ENCODE data around the gene PLCL1. TPM values are rescaled to one million over a fixed set of nuclear protein-coding genes. Genes with fewer than 3 reads are reported as not detected.

PLCL1 gene
- total RNA-seq, 3 donors from 2014 or later, result 1.6 to 10.6 (median 2.0) TPM

GRCh38 chr2:197952540-197953202 lies 148.3 kb downstream of the PLCL1 start:
- no peak overlapping the region for H3K4me3 ChIP-seq
- no peaks in the 10 kb centered on the region for H3K4me1 ChIP-seq (ENCODE audit: low read depth)
- intact Hi-C loops (cut with DNase I, micrococcal nuclease), result no loop called here
- H3K9me3 ChIP-seq, result no peaks in the 10 kb centered on the region
- DNase-seq, result no peak
- no peak for ATAC-seq
- no peaks in the 10 kb centered on the region for H3K36me3 ChIP-seq (ENCODE audit: low read depth)
- no peak for TF ChIP-seq CTCF (IDR thresholded peaks at IDR 0.05)

DNA sequence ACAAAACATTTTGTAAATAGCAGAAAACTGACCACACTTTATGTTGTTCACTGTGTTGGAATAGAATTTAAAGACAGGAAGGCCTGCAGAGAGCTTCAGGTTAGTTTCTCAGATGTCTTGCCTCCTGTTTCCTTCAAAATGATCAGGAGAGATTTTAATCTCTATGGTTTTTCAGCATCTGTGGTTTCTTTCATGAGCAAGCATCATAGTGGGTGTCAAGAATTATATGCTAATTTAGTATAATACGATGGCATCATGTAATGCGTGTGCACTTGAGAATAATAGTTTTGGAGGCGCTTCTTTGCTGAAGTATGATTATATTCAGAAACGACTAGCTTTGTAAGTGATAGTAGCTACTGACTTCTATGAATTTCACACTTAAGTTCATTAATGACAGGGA lies 149.9 kb downstream of the PLCL1 start:
- no peak for DNase-seq
- no peaks in the 10 kb centered on the region for H3K4me1 ChIP-seq (ENCODE audit: low read depth)
- intact Hi-C loops (cut with DNase I, micrococcal nuclease), result no loop called here
- no peak overlapping the region for H3K4me3 ChIP-seq
- H3K9me3 ChIP-seq, result no peaks in the 10 kb centered on the region
- no peak for TF ChIP-seq CTCF (IDR thresholded peaks at IDR 0.05)
- ATAC-seq, result no peak
- H3K36me3 ChIP-seq (ENCODE audit: low read depth), result no peaks in the 10 kb centered on the region

DNA sequence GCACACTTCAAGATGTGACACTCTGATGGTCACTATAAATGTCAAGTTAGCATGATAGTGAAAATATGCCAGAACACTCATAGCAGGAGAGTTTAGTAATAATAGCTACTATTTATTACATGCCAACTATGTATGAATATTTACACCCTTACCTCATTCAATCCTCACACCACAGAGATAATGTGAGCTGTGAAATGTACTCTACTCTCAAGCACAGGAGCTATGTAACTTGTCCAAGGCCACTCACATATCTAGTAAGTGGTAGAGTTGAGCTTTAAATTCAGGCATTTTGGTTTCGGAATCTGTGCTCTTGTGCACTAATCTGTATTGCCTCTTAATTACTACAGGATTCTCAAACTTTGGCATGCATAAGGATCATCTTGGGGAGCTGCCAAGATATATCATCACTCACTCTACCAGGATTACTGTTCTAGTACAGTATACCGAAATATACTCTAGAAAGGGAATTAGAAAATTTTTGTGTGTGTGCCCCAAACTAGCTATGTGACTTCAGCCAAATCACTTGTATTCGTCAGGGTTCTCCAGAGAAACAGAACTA lies 154.3 kb downstream of the PLCL1 start:
- DNase-seq, result no peak
- ATAC-seq, result no peak
- H3K36me3 ChIP-seq (ENCODE audit: low read depth), result no peaks in the 10 kb centered on the region
- H3K4me1 ChIP-seq (ENCODE audit: low read depth), result no peaks in the 10 kb centered on the region
- intact Hi-C loops (cut with DNase I, micrococcal nuclease), result no loop called here
- no peaks in the 10 kb centered on the region for H3K9me3 ChIP-seq
- H3K4me3 ChIP-seq, result no peak overlapping the region
- no peak for TF ChIP-seq CTCF (IDR thresholded peaks at IDR 0.05)

- no peak for ATAC-seq
- no peaks in the 10 kb centered on the region for H3K4me1 ChIP-seq (ENCODE audit: low read depth)
- no peak for TF ChIP-seq CTCF (IDR thresholded peaks at IDR 0.05)
- DNase-seq, result no peak
- H3K36me3 ChIP-seq (ENCODE audit: low read depth), result no peaks in the 10 kb centered on the region
- intact Hi-C loops (cut with DNase I, micrococcal nuclease), result no loop called here
- peaks cover 4% of the 10 kb centered on the region for H3K9me3 ChIP-seq
- H3K4me3 ChIP-seq, result no peak overlapping the region
Measured at GRCh38 chr2:197959383-197959782, 155.0 kb downstream of the PLCL1 start.

GRCh38 chr2:197960786-197961185 lies 156.4 kb downstream of the PLCL1 start:
- intact Hi-C loops (cut with DNase I, micrococcal nuclease), result no loop called here
- DNase-seq (no peak), ATAC-seq (no peak)
- Histone ChIP-seq H3K4me3 (no peak overlapping the region), H3K36me3 (ENCODE audit: low read depth) (no peaks in the 10 kb centered on the region), H3K4me1 (ENCODE audit: low read depth) (no peaks in the 10 kb centered on the region), H3K9me3 (peaks cover 12% of the 10 kb centered on the region)
- no peak for TF ChIP-seq CTCF (IDR thresholded peaks at IDR 0.05)

All from mucosa of descending colon (tissue), 3 donors.